Spleen (tissue), 11 donors: ENCODE measurements around the gene CDHR3. TPM values are rescaled to one million over a fixed set of nuclear protein-coding genes. Genes with fewer than 3 reads are reported as not detected.

Experiments
- DNase-seq: peaks from one replicate; pipeline ENCODE4 v3.0.0-alpha.2; 2020
- H3K27ac ChIP-seq, 8 donors: fragments of 200-600 bp; sonication (generic) in 7 of 8; 1 replicate in 4 of 8; 2 replicates in 4 of 8; pipeline versions ENCODE4 v1.5.0 to v1.8.0; 2016 to 2021; ENCODE audit warnings: inconsistent platforms in 4 of 8, mild to moderate bottlenecking in 4 of 8, moderate library complexity in 1 of 8
- H3K27me3 ChIP-seq, 7 donors: fragments of 200-600 bp; sonication (generic) in 6 of 7; replicated peaks in 1 of 7; 1 replicate in 4 of 7; 2 replicates in 3 of 7; pipeline versions ENCODE4 v1.5.0 to v1.8.0; 2016 to 2021; ENCODE audit warnings: inconsistent platforms in 3 of 7, mild to moderate bottlenecking in 1 of 7
- H3K36me3 ChIP-seq, 6 donors: fragments of 200-600 bp; sonication (generic) in 5 of 6; 1 replicate in 4 of 6; 2 replicates in 2 of 6; pipeline versions ENCODE4 v1.5.0 to v1.8.0; 2016 to 2021; ENCODE audit warnings: inconsistent platforms in 2 of 6
- H3K4me1 ChIP-seq, 6 donors: fragments of 200-600 bp; sonication (generic) in 5 of 6; 1 replicate in 3 of 6; 2 replicates in 3 of 6; pipeline versions ENCODE4 v1.5.0 to v1.8.0; 2016 to 2021; ENCODE audit warnings: inconsistent platforms in 3 of 6
- H3K4me3 ChIP-seq, 8 donors: fragments of 200-600 bp; sonication (generic) in 7 of 8; 1 replicate in 4 of 8; 2 replicates in 4 of 8; pipeline versions ENCODE4 v1.5.0 to v1.8.0; 2016 to 2021; ENCODE audit warnings: inconsistent platforms in 4 of 8, mild to moderate bottlenecking in 4 of 8, moderate library complexity in 2 of 8
- H3K9me3 ChIP-seq, 8 donors: fragments of 200-600 bp; sonication (generic) in 7 of 8; 1 replicate in 4 of 8; 2 replicates in 4 of 8; pipeline versions ENCODE4 v1.5.0 to v1.8.0; 2016 to 2021; ENCODE audit warnings: inconsistent platforms in 4 of 8
- POLR2A ChIP-seq, 3 donors: fragments of 450-650 bp; IDR thresholded peaks; one replicate each; pipeline ENCODE4 v1.5.1; 2017; ENCODE audit warnings: antibody characterized with exemption in 3 of 3, mild to moderate bottlenecking in 1 of 3
- POLR2AphosphoS5 ChIP-seq, 3 donors: sonication (generic); formaldehyde crosslinking; IDR thresholded peaks; one replicate each; pipeline ENCODE4 v1.5.1; 2017; ENCODE audit warnings: antibody characterized with exemption in 3 of 3
- WGBS, 5 donors: extraction: QIAGEN DNeasy Blood & Tissue Kit in 3 of 5; methylation state at CpG; one replicate each; pipeline versions ENCODE4 v1.1.5 to v1.1.7; 2013 to 2018; 5-methylcytosine and 5-hydroxymethylcytosine counted together
- intact Hi-C: fragments of 100-400 bp; cut with DNase I; formaldehyde crosslinking; loops from one replicate; pipeline ENCODE4 v1.15.0; 2023; ENCODE audit warnings: low total_unique reads
- polyA plus RNA-seq, 3 donors: library from polyadenylated mRNA; stranded (reverse); fragments of 200-250 nt; gene quantifications; one replicate each; pipeline ENCODE4 v1.2.1, GENCODE V29; 2013
- total RNA-seq, 7 donors: library from RNA; depleted of rRNA in 3 of 7; stranded (reverse); fragments of >200 nt in 3 of 7; fragmentation: NEBNext Ultra II Directional in 4 of 7; extraction: Animal tissue kit (Norgen Biotek cat#: 25700) in 4 of 7; gene quantifications; one replicate each; pipeline versions ENCODE4 v1.1.0 to v1.2.1, GENCODE V29; 2016 to 2021
- TF ChIP-seq, protein P1 (sequence below), 11 experiments: fragments of 200-600 bp in 7 of 11; fragments of 450-650 bp in 4 of 11; sonication (generic) in 4 of 11; IDR thresholded peaks in 8 of 11; conservative IDR thresholded peaks in 3 of 11; 1 replicate in 7 of 11; 2 replicates in 4 of 11; pipeline versions ENCODE4 v1.4.0 to v1.8.0; 2016 to 2021; ENCODE audit warnings: antibody characterized with exemption in 11 of 11, inconsistent platforms in 4 of 11, mild to moderate bottlenecking in 1 of 11
- donor health status: healthy with polysubstance abuse.
- donor health status: DM: no; HTN: no; CAD: no; lungs with moderate emphysema.
- donor health status: DM: no; HTN: no; CAD: no.
- donor health status: Bipolar disorder and iron deficiency.
- donor health status: healthy.
- donor health status: DM: no; HTN: no; CAD: no.
- donor health status: DM: yes; HTN: yes; CAD: no.

CDHR3 gene
- total and polyA plus RNA-seq, 10 donors, result 0.32 to 3.8 (median 1.2) TPM

DNA sequence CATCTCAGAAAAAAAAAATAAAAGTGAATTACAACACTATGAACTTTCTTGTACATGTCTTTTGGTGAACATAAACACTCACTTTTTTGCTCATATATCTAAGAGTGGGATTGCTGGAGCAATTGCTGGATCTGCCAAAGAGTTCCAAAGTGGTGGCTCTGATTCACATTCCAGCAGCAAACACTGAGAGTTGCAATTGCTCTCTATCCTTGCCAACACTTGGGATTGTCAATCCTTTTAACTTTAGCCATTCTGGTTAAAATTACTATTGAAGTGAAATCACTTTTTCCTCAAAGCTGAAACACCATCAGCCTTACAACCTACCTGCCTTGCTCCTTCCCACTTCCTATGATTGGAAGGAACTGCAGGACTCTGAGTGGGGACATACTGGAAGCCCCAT, 70.7 kb downstream of the CDHR3 start:
- peaks cover 0 to 10% (median 0%) of the 10 kb centered on the region in 6 donors for H3K4me1 ChIP-seq
- TF ChIP-seq, protein P1, sequence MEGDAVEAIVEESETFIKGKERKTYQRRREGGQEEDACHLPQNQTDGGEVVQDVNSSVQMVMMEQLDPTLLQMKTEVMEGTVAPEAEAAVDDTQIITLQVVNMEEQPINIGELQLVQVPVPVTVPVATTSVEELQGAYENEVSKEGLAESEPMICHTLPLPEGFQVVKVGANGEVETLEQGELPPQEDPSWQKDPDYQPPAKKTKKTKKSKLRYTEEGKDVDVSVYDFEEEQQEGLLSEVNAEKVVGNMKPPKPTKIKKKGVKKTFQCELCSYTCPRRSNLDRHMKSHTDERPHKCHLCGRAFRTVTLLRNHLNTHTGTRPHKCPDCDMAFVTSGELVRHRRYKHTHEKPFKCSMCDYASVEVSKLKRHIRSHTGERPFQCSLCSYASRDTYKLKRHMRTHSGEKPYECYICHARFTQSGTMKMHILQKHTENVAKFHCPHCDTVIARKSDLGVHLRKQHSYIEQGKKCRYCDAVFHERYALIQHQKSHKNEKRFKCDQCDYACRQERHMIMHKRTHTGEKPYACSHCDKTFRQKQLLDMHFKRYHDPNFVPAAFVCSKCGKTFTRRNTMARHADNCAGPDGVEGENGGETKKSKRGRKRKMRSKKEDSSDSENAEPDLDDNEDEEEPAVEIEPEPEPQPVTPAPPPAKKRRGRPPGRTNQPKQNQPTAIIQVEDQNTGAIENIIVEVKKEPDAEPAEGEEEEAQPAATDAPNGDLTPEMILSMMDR (IDR thresholded peaks at IDR 0.05 in 8 of 11, conservative IDR thresholded peaks at IDR 0.05 in 3 of 11), result no peak
- TF ChIP-seq POLR2AphosphoS5 (IDR thresholded peaks at IDR 0.05) (no peak), POLR2A (IDR thresholded peaks at IDR 0.05) (no peak)
- H3K4me3 ChIP-seq, result no peak overlapping the region
- peaks cover 0 to 11% (median 0%) of the 10 kb centered on the region in 7 donors for H3K27me3 ChIP-seq
- no peak for DNase-seq
- no peak overlapping the region for H3K27ac ChIP-seq
- H3K9me3 ChIP-seq, result peaks cover 0 to 5% (median 0%) of the 10 kb centered on the region in 8 donors
- no peaks in the 10 kb centered on the region for H3K36me3 ChIP-seq
- intact Hi-C loops, result no loop called here

DNA sequence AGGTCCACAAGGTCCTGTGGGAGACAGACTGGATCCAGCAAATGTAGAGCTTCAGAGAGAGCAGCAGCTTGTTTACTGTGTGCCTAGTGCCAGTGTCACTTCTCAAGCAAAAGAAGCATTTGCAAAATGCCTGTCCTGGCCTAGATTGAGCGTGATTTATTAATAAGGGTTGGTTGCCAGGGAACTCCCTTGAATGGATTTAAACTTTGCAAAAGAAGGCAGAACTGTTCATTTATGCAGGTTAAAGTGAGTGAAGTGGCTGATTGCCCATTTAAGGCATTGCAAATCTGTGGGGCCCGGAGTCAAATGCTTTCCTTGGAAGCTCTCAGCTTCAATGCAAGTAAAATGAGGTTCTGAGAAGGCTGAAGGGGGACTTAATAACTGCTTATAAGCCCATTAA, 71.3 kb downstream of the CDHR3 start:
- H3K9me3 ChIP-seq, result peaks cover 0 to 5% (median 0%) of the 10 kb centered on the region in 8 donors
- no peak for DNase-seq
- H3K27ac ChIP-seq, result no peak overlapping the region
- no peak overlapping the region for H3K4me3 ChIP-seq
- 93 to 97% (median 97%) methylated on average over 2 of the region's 2 CpGs for WGBS, 5 donors
- H3K27me3 ChIP-seq, result peaks cover 0 to 11% (median 0%) of the 10 kb centered on the region in 7 donors
- intact Hi-C loops, result no loop called here
- TF ChIP-seq POLR2A (IDR thresholded peaks at IDR 0.05) (no peak), POLR2AphosphoS5 (IDR thresholded peaks at IDR 0.05) (no peak)
- TF ChIP-seq, protein P1 (IDR thresholded peaks at IDR 0.05 in 8 of 11, conservative IDR thresholded peaks at IDR 0.05 in 3 of 11), result no peak
- no peaks in the 10 kb centered on the region for H3K36me3 ChIP-seq
- peaks cover 0 to 10% (median 0%) of the 10 kb centered on the region in 6 donors for H3K4me1 ChIP-seq

DNA sequence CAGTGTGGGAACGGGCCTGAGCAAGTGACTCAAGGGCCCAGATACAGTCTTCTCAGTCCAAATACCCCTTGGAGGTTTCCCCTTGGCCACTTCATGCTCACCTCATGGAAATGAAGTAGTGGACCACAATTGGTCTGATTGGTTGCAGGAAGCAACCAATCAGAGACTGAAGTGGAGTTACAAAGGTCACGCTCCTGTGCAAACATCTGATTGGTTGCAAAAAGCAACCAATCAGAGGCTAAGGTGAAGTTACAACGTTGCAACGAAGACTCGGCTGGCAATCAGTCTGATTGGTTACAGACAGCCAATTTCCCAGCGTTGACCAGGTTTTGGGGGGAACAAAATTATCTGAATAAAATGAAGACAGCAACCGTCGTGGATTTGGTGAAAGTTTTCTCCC, 72.5 kb downstream of the CDHR3 start:
- intact Hi-C loops, result no loop called here
- Histone ChIP-seq H3K36me3 (no peaks in the 10 kb centered on the region), H3K4me1 (peaks cover 0 to 10% (median 0%) of the 10 kb centered on the region in 6 donors), H3K4me3 (no peak overlapping the region), H3K27ac (no peak overlapping the region), H3K9me3 (peaks cover 0 to 5% (median 0%) of the 10 kb centered on the region in 8 donors), H3K27me3 (peaks cover 0 to 11% (median 0%) of the 10 kb centered on the region in 7 donors)
- 91 to 95% (median 94%) methylated on average over 8 of the region's 8 CpGs for WGBS, 5 donors
- no peak for DNase-seq
- TF ChIP-seq POLR2A (IDR thresholded peaks at IDR 0.05) (no peak), POLR2AphosphoS5 (IDR thresholded peaks at IDR 0.05) (no peak)
- TF ChIP-seq, protein P1 (IDR thresholded peaks at IDR 0.05 in 8 of 11, conservative IDR thresholded peaks at IDR 0.05 in 3 of 11), result no peak

- intact Hi-C loops, result no loop called here
- WGBS, 5 donors, result 65 to 88% (median 84%) methylated on average over 6 of the region's 6 CpGs
- Histone ChIP-seq H3K4me3 (no peak overlapping the region), H3K4me1 (peaks cover 0 to 11% (median 0%) of the 10 kb centered on the region in 6 donors), H3K27ac (no peak overlapping the region), H3K9me3 (peaks cover 0 to 5% (median 0%) of the 10 kb centered on the region in 8 donors), H3K27me3 (peaks cover 0 to 10% (median 0%) of the 10 kb centered on the region in 7 donors), H3K36me3 (no peaks in the 10 kb centered on the region)
- DNase-seq, result no peak
- no peak for TF ChIP-seq POLR2A (IDR thresholded peaks at IDR 0.05)
- TF ChIP-seq, protein P1 (IDR thresholded peaks at IDR 0.05 in 8 of 11, conservative IDR thresholded peaks at IDR 0.05 in 3 of 11), result no peak
- TF ChIP-seq POLR2AphosphoS5 (IDR thresholded peaks at IDR 0.05), result no peak
These were observed 72.9 kb downstream of the CDHR3 start for GRCh38 chr7:106036004-106036403.
